ENCODE results near the gene MOSPD2.

Gene MOSPD2

DNA sequence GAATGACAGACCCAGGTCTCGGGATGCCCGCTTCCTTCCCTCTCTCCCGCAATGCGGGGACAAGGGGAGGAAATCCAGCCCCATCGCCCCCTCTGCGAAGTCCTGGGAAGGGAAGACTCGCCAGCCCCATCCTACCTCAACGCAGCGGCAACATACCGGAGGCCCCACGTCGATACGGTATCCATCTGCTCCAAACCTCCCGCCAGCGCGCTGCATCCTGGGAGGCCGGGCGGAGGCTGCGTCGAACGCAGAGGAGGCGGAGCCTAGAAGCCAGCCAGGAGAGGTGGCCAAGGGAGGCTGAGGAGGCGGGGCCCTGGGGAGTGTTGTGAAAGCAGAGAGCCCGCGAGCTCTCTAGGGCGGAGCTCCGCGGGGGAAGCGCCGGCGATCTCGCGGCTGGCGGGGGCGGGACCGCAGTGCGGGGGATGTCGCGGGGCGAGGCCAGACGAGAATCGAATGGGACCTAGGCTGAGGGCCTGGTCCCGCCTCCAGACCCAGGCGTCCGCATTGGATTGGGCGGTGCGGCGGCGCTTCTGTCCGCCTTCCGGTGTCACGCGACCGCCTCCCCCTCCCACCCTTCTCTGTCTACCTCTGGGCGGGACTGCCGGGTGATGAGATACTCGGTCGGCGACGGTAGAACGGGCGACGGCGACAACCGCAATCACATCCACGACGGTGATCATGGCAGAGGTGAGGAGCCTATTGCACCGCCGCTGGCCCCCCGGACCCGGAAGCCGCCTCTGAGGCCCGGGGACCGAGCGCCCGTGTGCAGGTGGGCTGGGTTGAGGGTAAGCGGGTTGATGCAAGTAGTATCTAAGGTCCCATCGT is at the start of gene MOSPD2, which contains the start of gene FANCB:
MOSPD2 (plus strand) TSS at position 571 of the 825 bp plus-strand sequence; CDS start at position 679, 108 bp downstream.
FANCB (minus strand) TSS at position 219 of the 825 bp plus-strand sequence. CDS start 7,559 bp downstream, outside the sequence.
- peak; percentile 91 for DNase-seq

DNA sequence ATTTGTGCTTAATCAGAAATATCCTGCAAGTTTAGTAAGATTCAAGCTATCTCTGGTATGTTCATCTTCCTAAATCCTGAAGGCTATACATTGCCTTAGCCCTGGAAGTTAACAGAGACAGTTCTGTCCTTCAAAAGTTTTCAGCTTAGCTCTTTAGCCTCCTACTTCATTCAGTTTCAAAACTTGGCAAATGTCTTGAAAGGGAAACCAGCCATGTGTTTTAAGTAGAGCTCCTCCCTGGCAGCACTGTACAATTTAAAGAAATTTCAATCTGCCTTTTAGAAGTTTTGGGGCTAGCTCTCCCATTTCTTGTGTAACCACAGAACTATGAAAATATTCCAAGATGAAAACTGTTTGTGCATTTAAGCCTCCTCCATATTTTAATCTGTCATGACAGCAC is 47.4 kb upstream of the MOSPD2 start:
- no peak for DNase-seq

DNA sequence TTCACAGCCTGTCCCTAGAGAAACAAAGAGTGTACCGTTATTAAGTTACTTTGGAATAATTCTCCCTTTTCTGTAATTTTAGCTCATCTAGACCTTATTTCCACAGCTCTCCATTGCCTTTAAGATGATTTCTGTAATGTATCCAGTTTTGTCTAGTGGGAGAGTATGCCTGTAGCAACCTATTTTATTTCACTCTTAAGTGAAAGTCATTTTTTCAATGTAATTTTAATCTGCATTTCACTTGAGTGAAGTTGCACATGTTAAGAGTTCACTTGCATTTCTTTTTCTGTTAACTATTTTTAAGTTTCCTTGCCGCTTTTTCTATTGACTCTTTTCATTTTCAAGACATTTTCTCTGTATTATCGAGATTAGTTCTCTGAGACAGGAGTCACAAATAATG is 46.9 kb upstream of the MOSPD2 start:
- no peak for DNase-seq

DNA sequence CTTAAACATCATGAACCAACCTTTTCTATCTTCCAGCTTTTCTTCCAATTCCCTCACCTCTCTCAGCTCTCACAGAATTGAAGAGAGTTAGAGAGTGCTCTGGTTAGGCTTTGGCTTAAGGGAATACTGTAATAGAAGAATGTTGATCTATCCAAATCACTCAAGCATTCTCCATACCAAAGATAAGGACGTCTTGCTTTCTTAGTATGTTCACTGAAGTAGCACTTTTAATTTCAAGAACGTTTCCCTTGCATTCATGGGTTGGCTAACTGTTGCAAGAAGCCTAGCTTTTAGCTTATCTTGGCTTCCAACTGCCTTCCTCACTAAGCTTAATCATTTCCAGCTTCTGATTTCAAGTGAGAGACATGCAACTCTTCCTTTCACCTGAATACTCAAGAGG is 43.6 kb upstream of the MOSPD2 start:
- DNase-seq: no peak

DNA sequence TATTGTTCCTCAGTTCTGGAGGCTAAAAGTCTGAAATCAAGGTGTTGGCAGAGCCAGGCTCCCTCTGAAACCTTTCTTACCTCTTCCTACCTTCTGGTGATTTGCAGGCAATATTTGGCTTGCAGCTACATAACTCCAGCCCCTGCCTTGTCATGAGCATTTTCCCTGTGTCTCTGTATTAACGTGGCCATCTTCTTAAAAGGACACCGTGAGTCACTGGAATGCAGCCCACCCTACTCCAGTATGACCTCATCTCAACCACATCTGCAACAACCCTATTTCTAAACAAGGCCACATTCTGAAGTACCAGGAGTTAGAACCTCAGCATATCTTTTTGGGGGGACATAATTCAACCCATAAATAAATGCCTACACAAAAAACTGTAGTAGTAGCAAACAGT is 41.1 kb upstream of the MOSPD2 start:
- DNase-seq: no peak

DNA sequence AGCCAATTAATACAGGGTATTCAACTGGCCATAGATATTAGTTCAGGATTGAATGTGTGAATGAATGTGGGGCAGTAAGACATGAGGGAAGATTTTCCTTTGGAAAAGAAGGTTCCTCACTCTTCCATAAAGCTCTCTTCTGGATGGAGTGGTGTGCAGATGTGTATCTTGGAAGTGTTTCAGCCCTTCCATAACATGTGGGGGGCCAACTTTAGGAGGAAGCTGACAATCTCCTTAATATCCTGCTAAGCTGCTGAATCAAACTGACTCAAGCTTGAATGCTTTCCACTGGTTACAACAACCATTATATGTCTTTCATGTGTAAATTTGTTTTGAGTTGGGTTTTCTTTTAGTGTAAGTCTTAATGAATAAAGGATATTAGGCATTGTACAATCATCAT is 40.6 kb upstream of the MOSPD2 start:
- DNase-seq: no peak

DNA sequence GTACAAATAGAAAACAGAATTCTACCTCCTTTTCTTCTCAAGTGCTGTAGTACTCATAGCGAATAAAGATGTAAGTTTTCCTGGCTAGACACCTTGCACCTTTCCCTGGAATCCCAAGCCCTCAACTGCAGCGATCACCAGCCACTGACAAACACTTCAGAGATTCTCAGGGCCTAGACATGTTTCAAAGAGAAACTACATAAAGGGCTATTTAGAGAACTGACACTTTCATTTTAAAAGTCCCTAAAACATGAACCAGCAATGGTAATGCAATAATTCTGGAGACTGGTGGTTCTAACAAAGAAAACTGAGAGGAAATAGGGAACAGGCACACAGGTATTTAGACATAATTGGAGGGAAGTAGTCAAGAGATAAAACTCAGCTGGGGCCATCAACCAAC is 36.1 kb upstream of the MOSPD2 start:
- DNase-seq: no peak

DNA sequence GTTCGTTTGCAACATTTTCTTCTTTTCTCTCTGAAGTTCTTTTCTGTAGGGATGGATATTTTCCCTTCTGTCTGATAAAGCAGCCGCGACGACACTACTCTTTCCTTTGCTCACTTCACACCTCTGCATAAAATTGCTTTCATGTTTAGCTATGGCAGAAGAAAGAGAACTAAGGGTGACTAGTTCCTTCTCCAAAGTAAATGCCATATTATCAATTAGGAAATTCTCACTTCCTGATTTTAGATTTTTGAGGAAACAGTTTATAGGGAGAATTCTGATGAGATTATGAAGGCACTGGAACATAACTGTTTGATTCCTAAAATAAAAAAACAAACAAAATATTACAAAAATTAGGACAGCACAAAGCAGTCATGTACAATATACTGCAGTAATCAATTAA is 29.6 kb upstream of the MOSPD2 start:
- DNase-seq: no peak

DNA sequence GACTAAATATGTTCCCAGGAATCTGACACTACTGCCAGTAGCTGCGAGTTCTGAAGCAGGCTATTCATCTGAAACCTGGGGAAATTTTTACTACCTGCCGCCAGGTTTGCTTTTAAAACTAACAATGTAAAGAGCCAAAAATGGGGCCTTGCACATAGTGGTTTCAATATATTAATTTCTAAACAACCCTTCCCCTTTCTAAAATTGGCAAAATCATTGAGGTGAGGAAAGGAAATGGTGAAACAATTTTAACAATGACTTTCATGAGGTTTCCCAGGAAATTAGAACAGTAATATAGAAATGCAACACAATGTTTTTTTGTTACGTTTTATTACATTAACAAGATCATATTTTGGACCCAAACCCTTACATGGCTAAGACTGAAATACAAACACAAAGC is 21.7 kb upstream of the MOSPD2 start:
- DNase-seq: no peak

DNA sequence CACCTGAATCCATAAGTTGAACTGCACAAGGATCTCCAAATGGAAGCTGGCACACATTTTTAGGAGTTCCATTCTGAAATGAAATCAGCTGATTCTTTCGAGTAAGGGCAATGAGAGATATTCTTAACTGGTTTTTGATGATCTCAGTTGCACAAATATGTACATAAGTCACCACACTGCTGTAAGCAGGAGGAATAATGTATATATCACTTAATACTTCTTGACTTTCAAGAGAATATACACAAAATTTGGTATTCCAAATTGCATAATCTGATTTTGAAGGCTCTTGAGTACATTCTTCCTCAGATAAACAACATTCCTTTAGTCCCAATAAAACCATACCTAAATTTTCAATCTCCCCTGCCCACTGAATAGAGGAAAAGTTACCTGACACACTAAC is 8.6 kb upstream of the MOSPD2 start:
- DNase-seq: no peak

DNA sequence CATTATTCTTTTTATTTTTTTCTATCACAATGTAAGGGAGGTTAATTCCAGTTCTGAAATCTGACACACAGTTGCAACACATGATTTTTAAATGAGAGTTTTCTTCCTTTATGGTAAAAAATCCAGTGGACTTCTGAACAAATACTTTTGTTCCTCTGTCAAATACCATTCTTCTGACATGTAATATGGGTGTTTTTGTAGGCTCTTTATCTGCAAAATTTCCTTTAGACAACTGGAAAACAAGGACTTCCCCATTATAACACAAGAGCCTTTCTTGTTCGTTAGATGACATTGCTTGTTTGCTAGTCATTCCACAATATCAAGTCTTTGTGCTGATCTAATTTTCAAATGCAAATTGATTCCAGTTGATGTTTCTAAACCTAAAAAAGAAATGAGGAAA is 8.0 kb upstream of the MOSPD2 start:
- DNase-seq: no peak

DNA sequence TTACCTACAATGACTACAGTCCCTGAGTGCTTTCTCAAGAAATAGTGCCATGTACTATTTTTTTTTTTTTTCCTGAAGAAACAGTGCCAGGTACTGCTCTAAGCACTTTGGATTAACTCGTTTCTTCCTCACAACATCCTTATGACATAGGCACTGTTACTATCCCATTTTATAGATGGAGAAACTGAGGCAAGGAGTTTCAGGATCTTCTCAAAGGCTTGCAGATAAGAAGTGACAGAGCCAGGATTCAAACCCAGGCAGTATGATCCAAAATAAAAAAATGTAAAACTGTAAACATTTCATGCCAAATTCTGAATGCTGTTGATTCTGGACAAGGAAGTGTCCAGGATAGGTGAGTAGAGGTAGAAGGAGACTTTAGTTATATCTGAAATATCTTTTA is 1.5 kb upstream of the MOSPD2 start:
- DNase-seq: no peak

DNA sequence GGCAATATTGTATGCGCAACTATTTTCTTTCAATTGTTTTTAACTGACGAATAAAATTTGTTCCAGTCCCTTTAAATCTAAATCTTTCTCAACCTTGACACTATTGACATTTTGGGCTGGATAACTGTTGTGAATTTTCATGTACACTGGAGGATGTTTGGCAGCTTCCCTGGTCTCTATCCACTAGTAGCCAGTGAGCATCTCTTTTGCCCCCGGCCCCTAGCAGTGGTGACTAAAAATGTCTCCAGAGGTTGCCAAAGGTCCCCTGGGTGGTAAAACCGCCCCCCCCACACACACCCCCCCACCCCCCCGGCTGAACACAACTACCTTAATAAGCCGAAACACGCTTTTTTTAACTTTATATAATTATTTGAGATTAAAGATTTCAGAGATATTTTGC is 866 bp upstream of the MOSPD2 start:
- DNase-seq: no peak

DNA sequence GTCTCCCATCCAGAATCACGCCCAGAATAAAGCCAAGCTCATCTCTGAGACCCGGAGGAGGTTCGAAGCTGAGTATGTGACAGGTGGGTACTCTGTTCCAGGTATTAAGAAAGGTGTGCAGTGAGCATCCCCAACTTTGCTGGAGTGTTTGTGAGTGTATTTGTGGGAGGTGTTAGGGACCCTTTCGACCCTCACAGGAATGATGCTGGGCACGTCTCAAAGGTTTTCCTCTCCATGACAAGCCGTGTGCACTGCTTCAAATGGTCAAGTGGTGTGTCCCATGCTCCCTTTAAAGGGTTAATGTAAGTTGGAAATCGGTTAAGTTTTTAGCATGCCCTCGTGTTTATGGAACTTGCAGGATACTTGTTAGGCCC is 442 bp downstream of the MOSPD2 start:
- no peak for DNase-seq

DNA sequence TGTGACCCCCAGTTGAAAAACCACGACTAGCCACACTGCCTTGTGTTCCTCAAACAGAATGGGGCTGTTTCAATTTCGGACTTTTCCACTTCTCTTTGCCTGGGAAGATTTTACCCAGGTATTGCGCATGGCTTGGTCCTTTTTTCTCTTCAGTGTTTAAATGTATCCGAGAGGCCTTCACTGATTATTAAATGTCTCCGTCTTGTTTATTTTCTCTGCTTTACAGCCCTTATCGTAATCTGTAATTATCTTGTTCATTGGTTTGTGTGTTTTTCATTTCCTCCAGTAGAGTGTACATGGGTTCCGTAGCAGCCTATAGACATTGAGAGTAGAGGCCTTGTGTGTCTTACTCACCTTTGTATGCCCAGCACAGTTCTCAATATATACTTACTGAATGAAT is 2.4 kb downstream of the MOSPD2 start:
- no peak for DNase-seq

DNA sequence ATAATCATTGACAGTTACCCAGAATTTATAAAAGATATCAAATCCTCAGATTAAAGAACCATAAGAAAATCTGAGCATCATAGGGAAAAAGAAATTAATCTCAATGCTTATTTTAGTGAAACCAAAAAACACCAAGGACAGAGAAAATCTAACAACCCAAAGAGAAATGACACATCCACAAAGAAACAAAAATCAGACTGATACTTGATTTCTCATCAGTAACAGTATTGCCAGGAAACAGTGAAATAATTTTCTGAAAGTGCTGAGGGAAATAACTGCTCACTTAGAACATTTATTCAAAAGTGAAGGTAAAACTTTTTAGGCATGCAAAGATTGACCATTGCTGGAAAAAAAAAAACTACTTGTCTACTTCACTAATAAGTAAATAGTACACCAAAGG is 10.6 kb downstream of the MOSPD2 start:
- DNase-seq: no peak

DNA sequence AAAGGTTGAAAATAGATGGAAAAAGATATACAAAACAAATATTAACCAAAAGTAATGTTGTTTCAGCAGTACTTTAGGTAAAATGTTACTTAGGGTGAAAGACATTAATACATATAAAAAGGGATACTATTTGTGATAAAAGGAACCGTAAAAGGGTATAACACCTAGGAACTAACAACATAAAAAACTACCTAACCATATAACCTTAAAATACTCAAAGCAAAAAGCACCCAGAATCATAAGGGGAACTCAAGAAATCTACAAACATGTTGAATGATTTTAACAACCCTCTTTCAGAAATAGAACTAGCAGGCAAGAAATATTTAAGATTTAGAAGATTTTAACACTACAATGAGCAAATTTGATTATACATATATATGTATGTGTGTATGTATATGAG is 11.5 kb downstream of the MOSPD2 start:
- DNase-seq: no peak

DNA sequence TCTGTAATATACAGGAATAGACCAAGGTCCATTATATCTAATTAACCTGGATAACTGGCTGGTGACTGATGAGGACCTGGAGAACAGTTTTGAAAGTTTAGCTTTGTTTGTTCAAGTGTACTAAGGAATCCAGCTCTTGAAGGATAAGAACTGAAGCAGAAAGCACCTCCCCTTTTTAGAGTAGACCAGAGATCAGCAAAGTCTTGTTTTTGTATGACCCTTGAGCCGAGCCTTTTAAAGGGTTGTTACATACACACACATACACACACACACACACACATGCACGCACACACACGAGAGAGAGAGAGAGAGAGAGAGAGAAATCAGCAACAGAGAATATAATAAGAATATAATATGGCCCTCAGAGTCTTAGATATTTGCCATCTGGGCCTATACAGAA is 13.0 kb downstream of the MOSPD2 start:
- no peak for DNase-seq

DNA sequence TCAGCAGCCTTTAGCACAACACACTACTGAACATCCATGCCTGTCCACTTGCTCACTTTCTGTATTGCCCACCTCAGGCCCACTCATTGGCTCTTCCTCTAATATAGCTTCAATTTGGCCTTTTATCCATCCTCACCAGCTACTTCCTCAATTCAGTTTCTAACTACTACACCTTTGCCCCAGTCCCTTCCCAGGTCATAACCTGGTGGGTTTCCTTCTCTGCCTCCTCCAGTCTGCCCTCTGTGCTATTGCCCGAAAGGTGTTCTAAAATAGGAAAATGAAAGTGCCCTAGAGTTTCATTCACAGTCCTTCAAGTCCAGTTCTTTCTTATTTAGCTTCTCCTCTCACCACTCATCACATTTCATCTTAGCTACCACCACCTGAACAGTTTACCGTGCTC is 23.1 kb downstream of the MOSPD2 start:
- DNase-seq: no peak

DNA sequence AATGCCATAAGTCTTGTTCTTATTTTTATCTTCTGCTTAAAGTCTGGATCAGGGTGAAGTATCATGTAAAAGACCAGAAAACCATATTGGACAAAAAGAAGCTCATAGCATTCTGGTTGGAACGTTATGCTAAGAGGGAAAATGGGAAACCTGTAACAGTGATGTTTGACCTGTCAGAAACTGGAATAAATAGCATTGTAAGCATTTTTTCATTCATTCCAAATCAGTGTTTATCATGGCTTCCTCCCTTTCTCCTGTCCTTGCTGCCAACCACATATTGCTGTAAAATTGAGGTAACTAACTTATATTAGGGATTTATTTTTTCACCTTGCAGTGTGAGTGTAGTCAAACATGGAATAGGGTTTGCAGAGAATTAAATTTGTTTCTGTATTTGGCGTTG is 23.8 kb downstream of the MOSPD2 start:
- DNase-seq: no peak

DNA sequence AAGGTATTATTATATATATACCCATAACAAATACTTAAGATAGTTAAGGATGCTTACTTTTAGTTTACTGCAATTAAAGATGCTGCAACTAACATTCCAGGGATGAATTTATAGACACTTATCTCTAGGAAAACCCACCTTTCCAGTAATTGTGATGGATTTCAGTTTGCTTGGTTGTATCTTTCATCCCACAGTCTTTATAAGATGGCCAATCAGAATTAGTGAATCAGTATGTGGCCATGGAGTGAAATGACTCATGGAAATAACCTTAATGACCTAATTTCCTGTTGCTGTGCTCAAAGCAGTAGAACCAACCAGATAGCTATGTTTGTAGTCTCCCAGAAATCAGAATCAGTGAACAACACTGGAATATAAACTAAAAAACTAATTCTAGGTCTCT is 26.4 kb downstream of the MOSPD2 start:
- DNase-seq: no peak

DNA sequence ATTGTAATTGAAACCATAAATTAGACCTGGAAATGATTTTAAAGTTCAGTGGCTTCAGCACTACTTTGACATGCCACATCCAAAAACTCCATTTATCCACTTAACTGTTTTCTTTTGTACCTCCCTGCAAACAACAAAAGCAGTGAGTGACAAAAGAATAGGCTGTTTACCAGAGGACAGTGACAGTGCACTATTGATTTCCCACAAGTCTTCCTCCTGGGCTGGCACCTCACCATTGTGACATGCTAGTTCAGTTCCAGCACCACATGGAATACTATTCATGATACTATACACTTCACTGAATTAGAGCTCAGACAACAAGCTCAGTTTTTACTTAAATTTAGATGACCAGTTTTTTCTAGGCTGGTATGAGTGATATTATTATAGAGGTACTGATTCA is 29.3 kb downstream of the MOSPD2 start:
- no peak for DNase-seq

DNA sequence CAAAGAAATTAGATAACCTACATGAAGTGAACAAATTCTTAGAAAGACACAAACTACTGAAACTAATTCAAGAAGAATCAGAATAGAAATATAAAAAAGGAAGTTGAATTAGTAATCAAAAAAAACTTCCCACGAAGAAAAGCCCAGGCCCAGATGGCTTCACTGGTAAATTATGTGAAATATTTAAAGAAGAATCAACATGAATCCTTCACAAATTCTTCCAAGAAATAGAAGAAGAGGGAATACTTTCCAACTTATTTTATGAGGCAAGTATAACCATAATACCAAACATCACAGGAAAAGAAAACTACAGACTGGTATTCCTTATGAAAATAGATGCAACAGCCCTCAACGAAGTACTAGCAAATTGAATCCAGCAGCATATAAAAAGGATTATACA is 30.7 kb downstream of the MOSPD2 start:
- DNase-seq: no peak

DNA sequence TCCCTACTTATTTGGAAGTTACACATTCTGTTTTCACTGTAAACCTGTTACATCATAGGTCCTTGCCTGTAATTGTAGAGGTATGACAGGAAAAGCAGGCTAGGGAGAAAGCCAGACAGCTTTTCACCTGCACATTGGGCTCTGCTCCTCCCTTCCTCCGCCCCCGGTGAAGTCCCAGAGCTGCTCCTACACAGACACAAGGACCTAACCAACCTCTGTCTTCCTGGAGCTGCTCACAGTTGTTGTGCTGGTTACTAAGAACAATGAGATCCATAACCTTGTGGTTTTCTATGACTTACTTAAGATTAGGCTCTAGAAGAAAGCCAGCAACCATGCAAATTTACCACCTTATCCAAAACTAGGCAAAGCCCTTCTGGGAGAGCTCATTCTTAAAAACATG is 40.0 kb downstream of the MOSPD2 start:
- no peak for DNase-seq

DNA sequence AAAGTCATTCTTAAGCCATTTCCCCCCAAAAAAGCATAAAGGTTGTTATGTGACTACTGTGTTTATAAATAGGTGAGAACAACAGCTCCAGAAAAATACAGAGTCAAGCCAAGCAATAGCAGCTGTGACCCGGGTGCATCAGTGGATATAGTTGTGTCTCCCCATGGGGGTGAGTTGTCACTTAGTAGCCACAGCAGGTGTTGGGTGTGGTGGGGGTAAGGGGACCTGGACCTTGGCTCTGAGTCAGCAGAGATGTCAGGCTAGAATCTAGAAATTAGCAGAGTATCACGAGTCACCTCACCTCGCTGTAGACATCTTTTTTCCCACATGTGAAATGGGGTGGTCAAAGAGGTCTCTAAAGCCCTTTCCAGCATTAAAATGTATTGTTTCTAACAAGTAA is 42.4 kb downstream of the MOSPD2 start:
- no peak for DNase-seq

Data from activated CD4-positive, CD25-positive, alpha-beta regulatory T cell treated with anti-CD3 and anti-CD28 coated beads, Interleukin-2, amount 50 U/mL, for 72 hours (primary cell).